ENCODE results near the gene DACT2. TPM values are rescaled to one million over a fixed set of nuclear protein-coding genes. Genes with fewer than 3 reads are reported as not detected.

DACT2 gene
- total and polyA plus RNA-seq, 2 of the 8 experiments (the other 6 are each of a cell fraction or from before 2014, with no cell fraction given), result 2.9 to 3.1 TPM

DNA sequence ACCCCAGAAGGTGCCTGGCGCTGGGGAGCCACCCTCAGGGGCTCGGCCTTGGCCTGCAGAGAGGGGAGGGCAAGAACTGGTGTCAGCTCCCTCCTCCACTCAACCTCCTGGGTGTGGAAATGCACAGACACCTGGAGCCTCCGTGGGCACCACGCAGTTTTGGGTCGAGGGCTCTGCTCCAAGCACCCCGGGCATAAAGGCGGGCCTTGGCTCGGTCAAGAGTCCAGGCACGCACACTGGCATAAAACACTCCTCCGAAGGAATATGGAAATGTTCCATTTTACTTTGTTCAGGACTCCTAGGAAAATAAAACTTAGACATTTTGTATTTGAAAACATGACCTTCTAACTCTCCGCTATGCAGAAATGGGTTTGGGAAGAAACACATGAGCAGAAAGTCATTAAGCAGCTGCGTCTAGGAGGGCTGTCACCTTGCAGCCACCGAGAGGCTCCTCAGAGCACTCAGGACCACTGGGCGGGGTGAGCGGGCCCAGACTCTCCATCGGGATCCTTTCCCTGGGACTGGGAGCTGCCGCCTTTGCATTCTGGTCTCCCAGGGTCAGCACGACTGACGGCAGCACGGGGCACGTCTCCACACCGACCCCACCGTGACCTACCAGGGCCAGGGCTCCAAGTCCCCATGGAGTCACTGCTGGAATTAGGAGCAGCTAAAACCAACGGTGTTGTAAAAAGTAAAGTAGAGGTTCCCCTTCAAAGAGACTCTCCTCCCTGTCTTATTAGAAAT lies 46.0 kb upstream of the DACT2 start:
- H2BK5ac ChIP-seq (ENCODE audit: low read depth, low read length), result no peak overlapping the region
- H2AFZ ChIP-seq (ENCODE audit: low read length), result no peak overlapping the region
- H3K36me3 ChIP-seq (ENCODE audit: control insufficient read depth in 2 of 4, insufficient read depth in 4 of 4, low read length in 3 of 4), result no peaks in the 10 kb centered on the region; a peak in 1 of 8 replicates
- no peaks in the 10 kb centered on the region for H3K23me2 ChIP-seq (ENCODE audit: low read depth, low read length)
- H4K91ac ChIP-seq (replicated peaks; ENCODE audit: insufficient read length, low read length), result no peak overlapping the region
- no peak overlapping the region for H4K5ac ChIP-seq (ENCODE audit: insufficient read length, low read depth, low read length)
- H2BK12ac ChIP-seq (ENCODE audit: low read depth, low read length), result no peak overlapping the region
- no peak overlapping the region for H3K4ac ChIP-seq (replicated peaks; ENCODE audit: insufficient read length, low read depth, low read length)
- H2BK15ac ChIP-seq (ENCODE audit: low read length), result no peak overlapping the region
- no peak overlapping the region for H3K4me2 ChIP-seq (ENCODE audit: insufficient read depth in 1 of 2, low read depth in 2 of 2, low read length in 2 of 2)
- ChIA-PET CTCF (ENCODE audit: partially characterized antibody) (interaction anchor here (0.6 to 0.7 kb wide), 2 partner anchors 9 to 76 kb away, joined by 3 read pairs; no protein-coding TSS in a partner anchor), POLR2A (ENCODE audit: partially characterized antibody) (no interaction called here)
- no peak overlapping the region for H2BK120ac ChIP-seq (replicated peaks; ENCODE audit: low read depth, low read length)
- H2AK5ac ChIP-seq (ENCODE audit: low read depth, low read length), result no peak overlapping the region
- H3K56ac ChIP-seq (replicated peaks; ENCODE audit: insufficient read length, low read depth, low read length), result no peak overlapping the region
- TF ChIP-seq GTF2F1 (IDR thresholded peaks at IDR 0.05; ENCODE audit: borderline replicate concordance, low read depth, low read length) (no peak), RBBP5 (IDR thresholded peaks at IDR 0.05; ENCODE audit: borderline replicate concordance, low read depth, low read length) (no peak), FOSL1 (IDR thresholded peaks at IDR 0.05; ENCODE audit: insufficient read depth, low read depth, low read length) (no peak), JUN (IDR thresholded peaks at IDR 0.05; ENCODE audit: low read depth, low read length) (no peak), NANOG (IDR thresholded peaks at IDR 0.05; ENCODE audit: insufficient read depth, low read depth, low read length, poor library complexity, severe bottlenecking) (no peak), ASH2L (IDR thresholded peaks at IDR 0.05; ENCODE audit: low read length) (no peak), POU5F1 (IDR thresholded peaks at IDR 0.05; ENCODE audit: low read depth, low read length) (no peak), KDM5A (IDR thresholded peaks at IDR 0.05; ENCODE audit: low read length) (no peak), CHD1 (IDR thresholded peaks at IDR 0.05; ENCODE audit: low read depth, low read length) (no peak), RXRA (IDR thresholded peaks at IDR 0.05; ENCODE audit: insufficient read depth, low read depth, low read length) (no peak)
- WGBS, 2 experiments (ENCODE audit: extremely low coverage in 1 of 2, insufficient coverage in 1 of 2, insufficient read length in 1 of 2, insufficient replicate concordance in 2 of 2, low coverage in 1 of 2, low lambda C conversion rate in 2 of 2, missing lambda C conversion rate in 1 of 2), result 90% methylated on average over 24 of the region's 24 CpGs; no CpG with 5 or more reads in 1 of the 2 experiments
- DNase-seq (ENCODE audit: low read depth in 1 of 2, low spot score in 2 of 2) (no peak), FAIRE-seq (no peak)
- H3K18ac ChIP-seq (ENCODE audit: extremely low read depth, low read length), result no peak overlapping the region
- no peaks in the 10 kb centered on the region for H4K20me1 ChIP-seq (replicated peaks in 1 of 2; ENCODE audit: control insufficient read depth in 1 of 2, insufficient read depth in 2 of 2, low read length in 2 of 2)
- H3K9me3 ChIP-seq (ENCODE audit: insufficient read depth in 2 of 2, low read depth in 1 of 2, low read length in 1 of 2), result peaks cover 0 to 4% of the 10 kb centered on the region in 2 experiments; a peak in 1 of 4 replicates
- H3K27ac ChIP-seq (ENCODE audit: low read depth, low read length), result no peak overlapping the region
- peaks cover 0 to 3% (median 0%) of the 10 kb centered on the region in 4 experiments; a peak in 4 of 7 replicates for H3K4me1 ChIP-seq (replicated peaks in 1 of 4; ENCODE audit: control insufficient read depth in 3 of 4, insufficient read depth in 4 of 4, low read length in 3 of 4)
- no peak overlapping the region for H3K14ac ChIP-seq (ENCODE audit: insufficient read length)
- no peak overlapping the region for H3K23ac ChIP-seq (ENCODE audit: insufficient read length)
- no peaks in the 10 kb centered on the region for H3K79me2 ChIP-seq (ENCODE audit: control insufficient read depth in 1 of 2, insufficient read depth in 2 of 2, low read length in 2 of 2)
- H4K8ac ChIP-seq (ENCODE audit: extremely low read depth, insufficient read depth, low read length), result no peak overlapping the region
- H3K27me3 ChIP-seq (replicated peaks in 1 of 4; ENCODE audit: control insufficient read depth in 3 of 4, extremely low read depth in 1 of 4, insufficient read depth in 3 of 4, low read length in 3 of 4), result no peaks in the 10 kb centered on the region
- H3K9ac ChIP-seq (replicated peaks in 1 of 4; ENCODE audit: extremely low read depth in 1 of 4, low read depth in 3 of 4, low read length in 3 of 4), result no peak overlapping the region
- no peak overlapping the region for H2BK20ac ChIP-seq (ENCODE audit: low read length)
- no peak overlapping the region for H3K4me3 ChIP-seq (ENCODE audit: extremely low read depth in 1 of 4, insufficient read depth in 2 of 4, low read depth in 3 of 4, low read length in 4 of 4)
- H3K79me1 ChIP-seq (ENCODE audit: low read depth, low read length), result no peaks in the 10 kb centered on the region
